ENCODE results near the gene WFIKKN2. TPM values are rescaled to one million over a fixed set of nuclear protein-coding genes. Genes with fewer than 3 reads are reported as not detected.

The WFIKKN2 gene
- polyA plus RNA-seq, 1 experiment, result 0.07 TPM

DNA sequence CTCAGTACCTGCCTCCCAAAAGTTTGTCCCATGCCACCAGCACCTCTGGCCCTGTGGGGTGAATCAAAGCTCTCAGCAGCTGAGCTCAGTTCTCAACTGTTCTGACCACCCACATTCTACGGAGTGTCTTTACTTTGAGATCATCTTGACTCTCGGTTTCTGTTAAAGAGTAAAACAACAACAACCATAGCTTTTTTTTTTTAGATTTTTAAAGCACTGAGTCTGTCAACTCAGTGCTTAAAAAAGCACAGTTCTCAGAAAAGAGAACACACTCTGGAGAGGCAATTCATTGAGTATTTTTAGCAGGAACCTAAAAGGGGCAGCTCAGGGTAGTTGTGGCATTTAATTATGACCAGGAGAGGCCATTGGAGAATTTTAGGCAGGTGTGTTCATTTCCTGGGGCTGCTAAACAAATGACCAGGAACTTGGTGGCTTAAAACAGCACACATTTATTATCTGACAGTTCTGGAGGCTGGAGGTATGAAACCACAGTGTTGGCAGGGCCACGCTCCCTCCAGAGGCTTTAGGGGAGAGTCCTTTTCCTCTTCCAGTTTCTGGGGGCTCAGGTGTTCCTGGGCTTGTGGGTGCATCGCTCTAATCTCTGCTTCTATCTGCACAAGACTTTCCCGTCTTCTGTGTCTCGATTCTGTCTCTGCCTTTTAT lies 6.7 kb upstream of the WFIKKN2 start:
- H3K27me3 ChIP-seq (ENCODE audit: control insufficient read depth, insufficient read depth, low read length), result peaks cover 4% of the 10 kb centered on the region
- no peak overlapping the region for H3K27ac ChIP-seq (ENCODE audit: low read depth, low read length)
- no peaks in the 10 kb centered on the region; the same call in 1 of the 2 replicates for H3K9me3 ChIP-seq (ENCODE audit: control insufficient read depth, insufficient read depth, low read length)
- no peak for DNase-seq (ENCODE audit: low read depth, low spot score)
- TF ChIP-seq, protein P1, sequence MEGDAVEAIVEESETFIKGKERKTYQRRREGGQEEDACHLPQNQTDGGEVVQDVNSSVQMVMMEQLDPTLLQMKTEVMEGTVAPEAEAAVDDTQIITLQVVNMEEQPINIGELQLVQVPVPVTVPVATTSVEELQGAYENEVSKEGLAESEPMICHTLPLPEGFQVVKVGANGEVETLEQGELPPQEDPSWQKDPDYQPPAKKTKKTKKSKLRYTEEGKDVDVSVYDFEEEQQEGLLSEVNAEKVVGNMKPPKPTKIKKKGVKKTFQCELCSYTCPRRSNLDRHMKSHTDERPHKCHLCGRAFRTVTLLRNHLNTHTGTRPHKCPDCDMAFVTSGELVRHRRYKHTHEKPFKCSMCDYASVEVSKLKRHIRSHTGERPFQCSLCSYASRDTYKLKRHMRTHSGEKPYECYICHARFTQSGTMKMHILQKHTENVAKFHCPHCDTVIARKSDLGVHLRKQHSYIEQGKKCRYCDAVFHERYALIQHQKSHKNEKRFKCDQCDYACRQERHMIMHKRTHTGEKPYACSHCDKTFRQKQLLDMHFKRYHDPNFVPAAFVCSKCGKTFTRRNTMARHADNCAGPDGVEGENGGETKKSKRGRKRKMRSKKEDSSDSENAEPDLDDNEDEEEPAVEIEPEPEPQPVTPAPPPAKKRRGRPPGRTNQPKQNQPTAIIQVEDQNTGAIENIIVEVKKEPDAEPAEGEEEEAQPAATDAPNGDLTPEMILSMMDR (IDR thresholded peaks at IDR 0.05; ENCODE audit: low read depth, low read length), result no peak
- no peak overlapping the region for H3K4me3 ChIP-seq (ENCODE audit: low read depth, low read length)
- CTCF ChIA-PET, result interaction anchor here (0.7 to 4.6 kb wide), 3 partner anchors 12 to 46 kb away, joined by 5 to 19 read pairs (median 6); no protein-coding TSS in a partner anchor
- POLR2A ChIA-PET, result no interaction called here

DNA sequence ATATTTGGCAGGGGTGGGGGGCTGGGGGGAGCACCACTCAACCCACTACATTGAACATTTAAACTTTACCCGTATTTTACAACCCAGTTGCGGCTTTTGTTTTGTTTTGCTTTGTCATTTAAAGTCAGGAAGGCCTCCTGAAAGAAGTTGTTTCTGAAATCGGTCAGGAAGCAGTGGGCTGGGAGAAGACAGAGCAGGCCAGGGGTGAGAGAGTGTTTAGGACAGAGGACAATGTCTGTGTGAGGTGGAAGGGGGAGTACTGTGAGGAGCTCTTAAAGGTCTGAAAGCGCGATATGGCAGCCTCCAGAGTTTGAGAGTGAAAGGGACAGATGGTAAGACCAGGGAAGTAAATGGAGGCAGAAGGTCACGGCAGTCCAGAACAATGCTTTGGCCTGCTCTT lies 6.1 kb upstream of the WFIKKN2 start:
- DNase-seq (ENCODE audit: low read depth, low spot score), result no peak
- Histone ChIP-seq H3K4me3 (ENCODE audit: low read depth, low read length) (no peak overlapping the region), H3K9me3 (ENCODE audit: control insufficient read depth, insufficient read depth, low read length) (no peaks in the 10 kb centered on the region; the same call in 1 of the 2 replicates), H3K27ac (ENCODE audit: low read depth, low read length) (no peak overlapping the region), H3K27me3 (ENCODE audit: control insufficient read depth, insufficient read depth, low read length) (peaks cover 4% of the 10 kb centered on the region)
- POLR2A ChIA-PET, result no interaction called here
- CTCF ChIA-PET, result interaction anchor here (1.3 kb wide), 1 partner anchor 12 kb away, joined by 6 read pairs; no protein-coding TSS in a partner anchor
- TF ChIP-seq, protein P1 (IDR thresholded peaks at IDR 0.05; ENCODE audit: low read depth, low read length), result no peak

DNA sequence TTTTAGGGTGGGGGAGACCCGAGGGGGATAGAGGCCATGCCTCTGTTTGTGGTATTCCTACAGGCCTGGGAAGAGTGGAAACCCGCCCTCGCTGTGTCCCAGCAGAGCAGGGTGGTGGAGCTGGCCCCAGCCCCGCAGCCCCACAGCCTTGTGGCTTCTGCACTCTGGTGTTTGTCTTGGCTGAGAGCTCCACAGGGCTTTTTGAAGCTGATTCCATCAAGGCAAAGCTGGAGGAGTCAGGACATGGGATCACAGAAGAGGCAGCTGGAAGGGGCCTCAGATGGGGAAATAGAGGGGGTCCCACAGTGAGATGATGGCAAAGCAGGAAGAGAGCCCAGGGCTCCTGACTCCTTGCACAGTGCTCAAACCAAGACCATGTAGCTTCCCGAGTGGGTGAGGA lies 5.0 kb upstream of the WFIKKN2 start:
- Histone ChIP-seq H3K27ac (ENCODE audit: low read depth, low read length) (no peak overlapping the region), H3K9me3 (ENCODE audit: control insufficient read depth, insufficient read depth, low read length) (no peaks in the 10 kb centered on the region; the same call in 1 of the 2 replicates), H3K27me3 (ENCODE audit: control insufficient read depth, insufficient read depth, low read length) (peaks cover 4% of the 10 kb centered on the region), H3K4me3 (ENCODE audit: low read depth, low read length) (no peak overlapping the region)
- ChIA-PET CTCF (interaction anchor here (0.6 to 1.3 kb wide), 3 partner anchors 13 to 48 kb away, joined by 3 to 7 read pairs (median 6); no protein-coding TSS in a partner anchor), POLR2A (no interaction called here)
- DNase-seq (ENCODE audit: low read depth, low spot score), result no peak
- TF ChIP-seq, protein P1 (IDR thresholded peaks at IDR 0.05; ENCODE audit: low read depth, low read length), result no peak

DNA sequence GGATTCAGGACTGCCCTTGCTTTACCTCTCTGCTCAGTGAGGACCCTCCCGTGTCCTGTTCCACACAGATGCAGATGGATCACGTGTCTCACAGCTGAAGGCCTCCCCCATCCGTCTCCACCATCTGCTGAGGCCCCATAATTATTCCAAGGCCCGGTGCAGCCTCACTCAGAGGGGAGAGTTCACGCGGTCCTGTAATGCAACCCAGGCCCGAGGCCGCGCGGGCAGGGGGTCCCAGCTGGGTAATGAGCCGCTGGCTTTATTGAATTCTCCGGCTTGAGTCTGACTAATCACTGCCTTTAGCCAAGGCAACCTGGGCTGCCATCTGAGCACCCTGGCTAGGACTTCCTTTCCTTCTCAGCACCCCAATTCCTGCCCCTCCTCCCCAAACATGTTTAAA lies 4.4 kb upstream of the WFIKKN2 start:
- no peaks in the 10 kb centered on the region; the same call in 1 of the 2 replicates for H3K9me3 ChIP-seq (ENCODE audit: control insufficient read depth, insufficient read depth, low read length)
- CTCF ChIA-PET, result interaction anchor here (0.6 to 1.0 kb wide), 2 partner anchors 21 to 48 kb away, joined by 3 to 7 read pairs; no protein-coding TSS in a partner anchor
- TF ChIP-seq, protein P1 (IDR thresholded peaks at IDR 0.05; ENCODE audit: low read depth, low read length), result no peak
- no peak for DNase-seq (ENCODE audit: low read depth, low spot score)
- peaks cover 4% of the 10 kb centered on the region for H3K27me3 ChIP-seq (ENCODE audit: control insufficient read depth, insufficient read depth, low read length)
- H3K4me3 ChIP-seq (ENCODE audit: low read depth, low read length), result no peak overlapping the region
- no peak overlapping the region for H3K27ac ChIP-seq (ENCODE audit: low read depth, low read length)
- POLR2A ChIA-PET, result no interaction called here

DNA sequence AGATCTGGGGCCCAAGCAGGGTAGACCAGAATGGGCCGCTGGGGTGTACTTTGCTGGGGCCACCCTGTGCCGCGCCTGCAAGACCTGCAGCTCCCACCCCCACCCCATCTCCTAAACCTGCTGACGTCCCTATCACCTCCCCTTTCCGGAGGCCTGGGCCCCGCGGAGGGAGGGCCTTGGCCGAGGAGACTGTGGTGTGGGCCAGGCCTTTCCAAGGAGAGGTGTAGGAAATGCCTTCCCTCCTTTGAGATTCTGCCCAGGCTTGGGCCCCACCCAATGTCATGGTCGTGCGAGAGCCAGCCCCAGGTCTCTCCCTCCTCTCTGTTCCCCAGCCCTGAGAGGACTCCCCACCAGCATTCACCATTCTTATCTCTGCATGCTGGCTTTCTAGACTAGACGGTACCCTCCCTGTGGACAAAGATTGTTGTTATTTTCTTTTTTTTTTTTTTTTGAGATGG lies 3.9 kb upstream of the WFIKKN2 start:
- POLR2A ChIA-PET, result no interaction called here
- TF ChIP-seq, protein P1 (IDR thresholded peaks at IDR 0.05; ENCODE audit: low read depth, low read length), result no peak
- DNase-seq (ENCODE audit: low read depth, low spot score), result no peak
- peaks cover 4% of the 10 kb centered on the region for H3K27me3 ChIP-seq (ENCODE audit: control insufficient read depth, insufficient read depth, low read length)
- no peak overlapping the region for H3K27ac ChIP-seq (ENCODE audit: low read depth, low read length)
- H3K4me3 ChIP-seq (ENCODE audit: low read depth, low read length), result no peak overlapping the region
- CTCF ChIA-PET, result no interaction called here
- H3K9me3 ChIP-seq (ENCODE audit: control insufficient read depth, insufficient read depth, low read length), result no peaks in the 10 kb centered on the region; the same call in 1 of the 2 replicates
